CD14-positive monocyte (primary cell): ENCODE measurements around the gene RPS19BP1. TPM values are rescaled to one million over a fixed set of nuclear protein-coding genes. Genes with fewer than 3 reads are reported as not detected.

Source experiments
- DNase-seq, 3 donors: peaks; one replicate each; pipeline ENCODE4 v3.0.0-alpha.2; 2011 to 2022
- H2AFZ ChIP-seq: 2 replicates; pipeline ENCODE4 v1.6.0; 2012; ENCODE audit warnings: mild to moderate bottlenecking, low read depth, low read length, inconsistent platforms; ENCODE audit not compliant: insufficient read depth, poor library complexity, severe bottlenecking
- H3K27ac ChIP-seq, 2 donors: 1 replicate in 1 of 2; 2 replicates in 1 of 2; pipeline ENCODE4 v1.5.1; 2012 to 2013; ENCODE audit warnings: low read length in 2 of 2, control low read depth in 1 of 2, inconsistent platforms in 1 of 2, low read depth in 1 of 2, mild to moderate bottlenecking in 1 of 2
- H3K27me3 ChIP-seq, 2 donors: one replicate each; pipeline versions ENCODE4 v1.6.0 to v1.6.1; 2011 to 2013; ENCODE audit warnings: low read length in 2 of 2; ENCODE audit not compliant: control insufficient read depth in 2 of 2, insufficient read depth in 2 of 2
- H3K36me3 ChIP-seq, 2 donors: replicated peaks in 1 of 2; 1 replicate in 1 of 2; 2 replicates in 1 of 2; pipeline versions ENCODE4 v1.5.1 to v1.6.1; 2012 to 2013; ENCODE audit warnings: low read length in 2 of 2, control low read depth in 1 of 2, inconsistent platforms in 1 of 2, mild to moderate bottlenecking in 1 of 2; ENCODE audit not compliant: insufficient read depth in 2 of 2, control insufficient read depth in 1 of 2
- H3K4me1 ChIP-seq, 2 donors: 1 replicate in 1 of 2; 2 replicates in 1 of 2; pipeline versions ENCODE4 v1.5.1 to v1.6.1; 2012 to 2013; ENCODE audit warnings: low read length in 2 of 2, control low read depth in 1 of 2, inconsistent platforms in 1 of 2, mild to moderate bottlenecking in 1 of 2, moderate library complexity in 1 of 2; ENCODE audit not compliant: insufficient read depth in 2 of 2, control insufficient read depth in 1 of 2
- H3K4me2 ChIP-seq: replicated peaks from 2 replicates; pipeline ENCODE3; 2012; ENCODE audit warnings: low read length, moderate library complexity, mild to moderate bottlenecking; ENCODE audit not compliant: poor library complexity, severe bottlenecking; ENCODE audit errors: extremely low read depth
- H3K4me3 ChIP-seq, 3 experiments: fragments of 200-600 bp in 1 of 3; sonication (generic) in 1 of 3; replicated peaks in 1 of 3; 1 replicate in 2 of 3; 2 replicates in 1 of 3; pipeline ENCODE4 v1.5.1; 2011 to 2013; ENCODE audit warnings: low read length in 3 of 3, mild to moderate bottlenecking in 3 of 3, control low read depth in 2 of 3, low read depth in 2 of 3, inconsistent platforms in 1 of 3, moderate library complexity in 1 of 3
- H3K79me2 ChIP-seq: 2 replicates; pipeline ENCODE4 v1.6.0; 2012; ENCODE audit warnings: mild to moderate bottlenecking, control low read depth, inconsistent platforms, low read length, moderate library complexity; ENCODE audit not compliant: insufficient read depth
- H3K9ac ChIP-seq: 2 replicates; pipeline ENCODE4 v1.6.0; 2017; ENCODE audit warnings: low read length, mild to moderate bottlenecking; ENCODE audit not compliant: insufficient read depth, poor library complexity, severe bottlenecking
- H3K9me3 ChIP-seq, 2 donors: replicated peaks in 1 of 2; 1 replicate in 1 of 2; 2 replicates in 1 of 2; pipeline versions ENCODE4 v1.5.1 to v1.6.1; 2012 to 2013; ENCODE audit warnings: low read length in 2 of 2, control low read depth in 1 of 2; ENCODE audit not compliant: control insufficient read depth in 1 of 2, insufficient read depth in 1 of 2
- H4K20me1 ChIP-seq: 2 replicates; pipeline ENCODE4 v1.6.0; 2012; ENCODE audit warnings: mild to moderate bottlenecking, low read length, control low read depth, moderate library complexity; ENCODE audit not compliant: insufficient read depth
- H3K27ac Mint-ChIP-seq, 7 donors: one replicate each; pipeline ENCODE4 v1.8.0; 2020; ENCODE audit warnings: mild to moderate bottlenecking in 7 of 7, mixed read lengths in 7 of 7, moderate library complexity in 6 of 7, inconsistent platforms in 2 of 7
- H3K27me3 Mint-ChIP-seq, 3 donors: one replicate each; pipeline ENCODE4 v1.8.0; 2021 to 2022; ENCODE audit warnings: low read depth in 3 of 3, mild to moderate bottlenecking in 3 of 3, mixed read lengths in 3 of 3, moderate library complexity in 3 of 3, inconsistent platforms in 1 of 3
- H3K36me3 Mint-ChIP-seq, 2 donors: one replicate each; pipeline ENCODE4 v1.8.0; 2020; ENCODE audit warnings: mixed read lengths in 2 of 2, inconsistent platforms in 1 of 2, mild to moderate bottlenecking in 1 of 2
- H3K4me1 Mint-ChIP-seq: one replicate; pipeline ENCODE4 v1.8.0; 2020; ENCODE audit warnings: mild to moderate bottlenecking, mixed read lengths
- H3K4me3 Mint-ChIP-seq, 2 donors: one replicate each; pipeline ENCODE4 v1.8.0; 2020; ENCODE audit warnings: mild to moderate bottlenecking in 2 of 2, mixed read lengths in 2 of 2, moderate library complexity in 1 of 2
- H3K9me3 Mint-ChIP-seq, 7 donors: one replicate each; pipeline ENCODE4 v1.8.0; 2020 to 2022; ENCODE audit warnings: mixed read lengths in 7 of 7, mild to moderate bottlenecking in 6 of 7, moderate library complexity in 6 of 7, inconsistent platforms in 2 of 7
- WGBS: methylation state at CpG from one replicate; pipeline ENCODE4 v1.1.5; 2013; ENCODE audit warnings: missing lambda C conversion rate; ENCODE audit not compliant: insufficient coverage; 5-methylcytosine and 5-hydroxymethylcytosine counted together
- intact Hi-C, 2 donors: fragments of 100-400 bp; cut with micrococcal nuclease; formaldehyde crosslinking; loops; one replicate each; pipeline versions ENCODE4 v1.15.0 to v1.15.1; 2023
- polyA plus RNA-seq, 3 donors: library from polyadenylated mRNA; depleted of rRNA in 1 of 3; unstranded in 2 of 3; stranded (reverse) in 1 of 3; fragments of 300-500 nt in 2 of 3; fragments of >200 nt in 1 of 3; fragmentation: Illumina TruSeq in 2 of 3; gene quantifications; 1 replicate in 2 of 3; 2 replicates in 1 of 3; pipeline ENCODE4 v1.2.3, GENCODE V29; 2012 to 2021
- TF ChIP-seq, protein P1 (sequence below): fragments of 200-600 bp; IDR thresholded peaks from one replicate; pipeline ENCODE4 v1.8.0; 2022; ENCODE audit warnings: antibody characterized with exemption, mild to moderate bottlenecking

RPS19BP1 gene
- polyA plus RNA-seq, 3 donors = 59.9 to 106 (median 73.5) TPM

DNA sequence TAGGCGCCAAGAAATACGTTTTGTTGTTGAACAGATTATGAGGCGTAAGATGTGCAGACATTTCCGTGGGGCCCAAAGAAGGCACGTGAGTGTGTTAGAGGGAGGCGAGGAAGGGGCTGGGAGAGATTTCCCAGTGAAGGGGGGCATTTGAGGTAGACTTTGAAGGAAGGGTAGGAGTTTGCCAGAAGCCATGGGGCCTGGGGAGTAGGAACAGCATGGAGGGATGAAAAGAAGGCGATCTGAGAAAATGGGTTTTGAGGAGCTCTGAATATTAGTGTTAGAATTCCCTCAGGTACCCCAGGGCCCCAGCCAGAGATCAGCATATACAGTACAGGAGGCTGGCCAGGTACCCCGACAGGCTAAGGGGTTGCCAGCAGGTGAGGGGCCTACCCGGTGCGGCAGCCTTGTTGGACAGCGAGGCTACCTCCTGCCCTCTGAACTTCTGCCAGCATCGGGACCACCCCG, 30.9 kb downstream of the RPS19BP1 start:
- Histone ChIP-seq H3K36me3 (peaks cover 27 to 31% of the 10 kb centered on the region in 2 donors), H3K79me2 (peaks cover 45% of the 10 kb centered on the region), H3K4me2 (peak overlapping the region; percentile 98), H3K9ac (peak overlapping the region; percentile 84), H3K27me3 (no peaks in the 10 kb centered on the region), H3K9me3 (no peaks in the 10 kb centered on the region), H4K20me1 (peaks cover 25% of the 10 kb centered on the region), H3K27ac (peak overlapping the region; percentile 26 to 88), H3K4me3 (peak overlapping the region; percentile 8 to 94 (median 59)), H3K4me1 (peaks cover 15 to 25% of the 10 kb centered on the region in 2 donors), H2AFZ (peak overlapping the region; percentile 86)
- TF ChIP-seq, protein P1, sequence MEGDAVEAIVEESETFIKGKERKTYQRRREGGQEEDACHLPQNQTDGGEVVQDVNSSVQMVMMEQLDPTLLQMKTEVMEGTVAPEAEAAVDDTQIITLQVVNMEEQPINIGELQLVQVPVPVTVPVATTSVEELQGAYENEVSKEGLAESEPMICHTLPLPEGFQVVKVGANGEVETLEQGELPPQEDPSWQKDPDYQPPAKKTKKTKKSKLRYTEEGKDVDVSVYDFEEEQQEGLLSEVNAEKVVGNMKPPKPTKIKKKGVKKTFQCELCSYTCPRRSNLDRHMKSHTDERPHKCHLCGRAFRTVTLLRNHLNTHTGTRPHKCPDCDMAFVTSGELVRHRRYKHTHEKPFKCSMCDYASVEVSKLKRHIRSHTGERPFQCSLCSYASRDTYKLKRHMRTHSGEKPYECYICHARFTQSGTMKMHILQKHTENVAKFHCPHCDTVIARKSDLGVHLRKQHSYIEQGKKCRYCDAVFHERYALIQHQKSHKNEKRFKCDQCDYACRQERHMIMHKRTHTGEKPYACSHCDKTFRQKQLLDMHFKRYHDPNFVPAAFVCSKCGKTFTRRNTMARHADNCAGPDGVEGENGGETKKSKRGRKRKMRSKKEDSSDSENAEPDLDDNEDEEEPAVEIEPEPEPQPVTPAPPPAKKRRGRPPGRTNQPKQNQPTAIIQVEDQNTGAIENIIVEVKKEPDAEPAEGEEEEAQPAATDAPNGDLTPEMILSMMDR = no peak
- H3K27me3 Mint-ChIP-seq = peaks cover 0 to 5% (median 3%) of the 10 kb centered on the region in 3 donors
- no peaks in the 10 kb centered on the region for H3K9me3 Mint-ChIP-seq
- intact Hi-C loops = loop anchor here in 1 of 2 donors (2.0 kb wide), 1 partner anchor 19 kb away; the partner anchor contains the start of gene ATF4
- H3K4me1 Mint-ChIP-seq = peaks cover 29% of the 10 kb centered on the region
- H3K36me3 Mint-ChIP-seq = peaks cover 26 to 32% of the 10 kb centered on the region in 2 donors
- WGBS = 47% methylated on average over 13 of the region's 13 CpGs
- peak overlapping the region; percentile 93 to 97 for H3K4me3 Mint-ChIP-seq
- peak overlapping the region; percentile 79 to 95 (median 92) for H3K27ac Mint-ChIP-seq
- no peak for DNase-seq

DNA sequence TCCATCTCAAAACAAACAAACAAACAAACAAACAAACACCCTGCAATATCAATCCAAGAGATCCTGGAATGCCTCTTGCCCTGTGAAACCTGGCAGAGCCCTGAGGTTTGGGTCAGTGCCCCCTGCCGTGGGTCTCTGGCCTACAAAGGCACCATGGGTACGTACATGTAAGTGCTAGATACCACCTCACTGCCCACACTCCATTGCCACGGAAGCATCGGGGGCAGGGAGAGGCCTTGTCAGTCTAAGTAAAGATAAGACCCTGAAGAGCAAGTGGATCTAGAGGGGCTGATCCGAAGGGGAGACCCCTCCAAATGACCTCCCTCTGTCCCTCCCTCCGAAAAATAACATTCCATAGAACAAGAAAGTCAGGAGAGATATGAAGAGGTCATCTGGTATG, 32.4 kb downstream of the RPS19BP1 start:
- H3K9ac ChIP-seq = no peak overlapping the region
- intact Hi-C loops = no loop called here
- H3K36me3 ChIP-seq = peaks cover 11 to 15% of the 10 kb centered on the region in 2 donors
- Mint-ChIP-seq H3K4me3 (no peak overlapping the region), H3K9me3 (no peaks in the 10 kb centered on the region), H3K27me3 (peaks cover 0 to 5% (median 3%) of the 10 kb centered on the region in 3 donors), H3K4me1 (peaks cover 34% of the 10 kb centered on the region), H3K27ac (peak overlapping the region in 1 of 7 donors; percentile 46), H3K36me3 (peaks cover 11 to 16% of the 10 kb centered on the region in 2 donors)
- WGBS = 100% methylated on average over 1 of the region's 6 CpGs
- peaks cover 10% of the 10 kb centered on the region for H4K20me1 ChIP-seq
- peaks cover 29% of the 10 kb centered on the region for H3K79me2 ChIP-seq
- H3K27ac ChIP-seq = no peak overlapping the region
- peaks cover 20 to 40% of the 10 kb centered on the region in 2 donors for H3K4me1 ChIP-seq
- DNase-seq = no peak
- H3K27me3 ChIP-seq = no peaks in the 10 kb centered on the region
- no peak overlapping the region for H3K4me2 ChIP-seq
- TF ChIP-seq, protein P1 = no peak
- H2AFZ ChIP-seq = no peak overlapping the region
- H3K4me3 ChIP-seq = no peak overlapping the region
- no peaks in the 10 kb centered on the region for H3K9me3 ChIP-seq
